Measurements from ENCODE around the gene CABP4. TPM values are rescaled to one million over a fixed set of nuclear protein-coding genes. Genes with fewer than 3 reads are reported as not detected.

The CABP4 gene
- total and polyA plus RNA-seq, 10 of the 15 experiments (the other 5 are each of a cell fraction or from before 2014, with no cell fraction given), result 0.04 to 0.41 (median 0.14) TPM; not detected in 2

DNA sequence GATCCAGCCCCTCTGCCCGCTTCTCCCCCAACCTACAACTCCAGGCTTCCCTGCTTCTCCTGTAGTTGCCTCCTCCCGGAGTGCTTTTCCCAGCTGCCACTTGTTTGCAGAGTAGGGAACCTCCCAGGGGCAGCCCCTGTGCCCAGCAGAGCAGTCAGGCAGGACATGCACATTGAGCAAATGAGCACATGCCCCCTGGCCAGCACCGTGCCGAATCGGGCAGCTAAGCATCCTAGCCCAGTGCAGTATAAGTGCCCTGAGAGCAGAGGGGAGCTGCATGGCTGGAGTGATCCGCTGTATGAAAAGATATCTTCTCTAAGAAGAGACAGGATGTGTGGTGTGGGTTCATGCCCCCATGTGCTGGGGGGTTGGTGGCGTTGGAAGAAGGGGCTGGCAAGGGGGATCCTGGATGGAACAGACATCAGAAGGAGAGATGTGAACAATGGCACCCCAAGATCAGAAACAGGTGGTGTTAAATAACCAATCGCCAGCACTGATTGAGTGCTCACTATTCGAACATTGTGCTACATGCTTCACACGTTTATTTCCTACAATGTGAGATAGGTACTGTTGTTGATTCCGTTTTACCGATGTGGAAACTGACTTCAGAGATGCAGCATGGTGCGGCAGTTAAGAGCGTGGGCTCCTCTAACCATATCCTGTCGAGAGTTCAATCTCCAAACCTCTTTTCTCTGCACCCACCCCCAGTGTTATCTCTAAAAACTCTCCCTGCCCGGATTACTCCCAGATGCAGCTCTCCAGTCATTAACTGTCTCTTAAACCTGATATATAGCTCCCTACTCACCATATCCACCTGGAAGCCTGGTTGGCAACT lies 28.9 kb downstream of the CABP4 start (continued):
- TF ChIP-seq TAF1 (IDR thresholded peaks at IDR 0.05; ENCODE audit: borderline replicate concordance, low read depth, low read length) (peak; percentile 44; the same call in 1 of the 2 replicates), LARP7 (IDR thresholded peaks at IDR 0.05) (no peak), POLR2AphosphoS5 (IDR thresholded peaks at IDR 0.05; ENCODE audit: low read length) (0 out of 2 replicates have a peak, but pooled peaks have one; percentile 11), HDAC2 (IDR thresholded peaks at IDR 0.05) (no peak), ZNF384 (IDR thresholded peaks at IDR 0.05; ENCODE audit: borderline replicate concordance, low read depth, low read length) (no peak), TCF7 (IDR thresholded peaks at IDR 0.05; ENCODE audit: borderline replicate concordance) (no peak), RB1 (IDR thresholded peaks at IDR 0.05; ENCODE audit: borderline replicate concordance) (no peak), CREM (IDR thresholded peaks at IDR 0.05; ENCODE audit: low read depth) (no peak; the same call in 1 of the 2 replicates), MYB (IDR thresholded peaks at IDR 0.05; ENCODE audit: borderline replicate concordance, low read depth, low read length) (peak; percentile 28; the same call in 1 of the 2 replicates), ETV6 (conservative IDR thresholded peaks at IDR 0.05 in 1 of 2, IDR thresholded peaks at IDR 0.05 in 1 of 2; ENCODE audit: borderline replicate concordance in 1 of 2, low read depth in 1 of 2) (peak in 1 of 2 experiments; percentile 5; a peak in 1 of 4 replicates), EGR1 (IDR thresholded peaks at IDR 0.05; ENCODE audit: borderline replicate concordance in 1 of 2, low read depth in 2 of 2, low read length in 2 of 2) (no peak), IKZF1 (conservative IDR thresholded peaks at IDR 0.05) (no peak), STAT1 (conservative IDR thresholded peaks at IDR 0.05) (no peak)
- TF ChIP-seq, protein P1, sequence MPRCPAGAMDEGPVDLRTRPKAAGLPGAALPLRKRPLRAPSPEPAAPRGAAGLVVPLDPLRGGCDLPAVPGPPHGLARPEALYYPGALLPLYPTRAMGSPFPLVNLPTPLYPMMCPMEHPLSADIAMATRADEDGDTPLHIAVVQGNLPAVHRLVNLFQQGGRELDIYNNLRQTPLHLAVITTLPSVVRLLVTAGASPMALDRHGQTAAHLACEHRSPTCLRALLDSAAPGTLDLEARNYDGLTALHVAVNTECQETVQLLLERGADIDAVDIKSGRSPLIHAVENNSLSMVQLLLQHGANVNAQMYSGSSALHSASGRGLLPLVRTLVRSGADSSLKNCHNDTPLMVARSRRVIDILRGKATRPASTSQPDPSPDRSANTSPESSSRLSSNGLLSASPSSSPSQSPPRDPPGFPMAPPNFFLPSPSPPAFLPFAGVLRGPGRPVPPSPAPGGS (IDR thresholded peaks at IDR 0.05; ENCODE audit: borderline replicate concordance, insufficient read depth, low read depth, low read length, poor library complexity, severe bottlenecking), result no peak
- TF ChIP-seq, protein P2, sequence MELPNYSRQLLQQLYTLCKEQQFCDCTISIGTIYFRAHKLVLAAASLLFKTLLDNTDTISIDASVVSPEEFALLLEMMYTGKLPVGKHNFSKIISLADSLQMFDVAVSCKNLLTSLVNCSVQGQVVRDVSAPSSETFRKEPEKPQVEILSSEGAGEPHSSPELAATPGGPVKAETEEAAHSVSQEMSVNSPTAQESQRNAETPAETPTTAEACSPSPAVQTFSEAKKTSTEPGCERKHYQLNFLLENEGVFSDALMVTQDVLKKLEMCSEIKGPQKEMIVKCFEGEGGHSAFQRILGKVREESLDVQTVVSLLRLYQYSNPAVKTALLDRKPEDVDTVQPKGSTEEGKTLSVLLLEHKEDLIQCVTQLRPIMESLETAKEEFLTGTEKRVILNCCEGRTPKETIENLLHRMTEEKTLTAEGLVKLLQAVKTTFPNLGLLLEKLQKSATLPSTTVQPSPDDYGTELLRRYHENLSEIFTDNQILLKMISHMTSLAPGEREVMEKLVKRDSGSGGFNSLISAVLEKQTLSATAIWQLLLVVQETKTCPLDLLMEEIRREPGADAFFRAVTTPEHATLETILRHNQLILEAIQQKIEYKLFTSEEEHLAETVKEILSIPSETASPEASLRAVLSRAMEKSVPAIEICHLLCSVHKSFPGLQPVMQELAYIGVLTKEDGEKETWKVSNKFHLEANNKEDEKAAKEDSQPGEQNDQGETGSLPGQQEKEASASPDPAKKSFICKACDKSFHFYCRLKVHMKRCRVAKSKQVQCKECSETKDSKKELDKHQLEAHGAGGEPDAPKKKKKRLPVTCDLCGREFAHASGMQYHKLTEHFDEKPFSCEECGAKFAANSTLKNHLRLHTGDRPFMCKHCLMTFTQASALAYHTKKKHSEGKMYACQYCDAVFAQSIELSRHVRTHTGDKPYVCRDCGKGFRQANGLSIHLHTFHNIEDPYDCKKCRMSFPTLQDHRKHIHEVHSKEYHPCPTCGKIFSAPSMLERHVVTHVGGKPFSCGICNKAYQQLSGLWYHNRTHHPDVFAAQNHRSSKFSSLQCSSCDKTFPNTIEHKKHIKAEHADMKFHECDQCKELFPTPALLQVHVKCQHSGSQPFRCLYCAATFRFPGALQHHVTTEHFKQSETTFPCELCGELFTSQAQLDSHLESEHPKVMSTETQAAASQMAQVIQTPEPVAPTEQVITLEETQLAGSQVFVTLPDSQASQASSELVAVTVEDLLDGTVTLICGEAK (IDR thresholded peaks at IDR 0.05; ENCODE audit: borderline replicate concordance), result no peak

Data from GM12878 (cell line).